ENCODE measurements around the gene INO80. TPM values are rescaled to one million over a fixed set of nuclear protein-coding genes. Genes with fewer than 3 reads are reported as not detected.

The INO80 gene
- total RNA-seq, 2 donors from 2014 or later = 9.4 to 16.4 TPM

- H3K36me3 ChIP-seq = peaks cover 32% of the 10 kb centered on the region
- no peak for TF ChIP-seq CTCF (IDR thresholded peaks at IDR 0.05)
These were observed 111.6 kb downstream of the INO80 start for GRCh38 chr15:41004490-41004889.

GRCh38 chr15:41001524-41002214, 114.4 kb downstream of the INO80 start:
- Histone ChIP-seq H3K27ac (no peak overlapping the region), H3K4me1 (no peaks in the 10 kb centered on the region), H3K27me3 (no peaks in the 10 kb centered on the region), H3K9me3 (no peaks in the 10 kb centered on the region), H3K36me3 (peaks cover 45% of the 10 kb centered on the region), H3K4me3 (no peak overlapping the region)
- no peak for TF ChIP-seq CTCF (IDR thresholded peaks at IDR 0.05)
- DNase-seq (ENCODE audit: low spot score) = no peak

More at GRCh38 chr15:41004490-41004889, 111.6 kb downstream of the INO80 start:
- no peaks in the 10 kb centered on the region for H3K4me1 ChIP-seq
- H3K27me3 ChIP-seq = no peaks in the 10 kb centered on the region
- no peak overlapping the region for H3K27ac ChIP-seq
- no peaks in the 10 kb centered on the region for H3K9me3 ChIP-seq
- no peak overlapping the region for H3K4me3 ChIP-seq
- DNase-seq (ENCODE audit: low spot score) = no peak

GRCh38 chr15:40999190-40999589, 116.9 kb downstream of the INO80 start:
- Histone ChIP-seq H3K27me3 (no peaks in the 10 kb centered on the region), H3K36me3 (peaks cover 56% of the 10 kb centered on the region), H3K4me3 (no peak overlapping the region), H3K27ac (no peak overlapping the region), H3K4me1 (no peaks in the 10 kb centered on the region), H3K9me3 (no peaks in the 10 kb centered on the region)
- TF ChIP-seq CTCF (IDR thresholded peaks at IDR 0.05) = no peak
- DNase-seq (ENCODE audit: low spot score) = no peak

DNA sequence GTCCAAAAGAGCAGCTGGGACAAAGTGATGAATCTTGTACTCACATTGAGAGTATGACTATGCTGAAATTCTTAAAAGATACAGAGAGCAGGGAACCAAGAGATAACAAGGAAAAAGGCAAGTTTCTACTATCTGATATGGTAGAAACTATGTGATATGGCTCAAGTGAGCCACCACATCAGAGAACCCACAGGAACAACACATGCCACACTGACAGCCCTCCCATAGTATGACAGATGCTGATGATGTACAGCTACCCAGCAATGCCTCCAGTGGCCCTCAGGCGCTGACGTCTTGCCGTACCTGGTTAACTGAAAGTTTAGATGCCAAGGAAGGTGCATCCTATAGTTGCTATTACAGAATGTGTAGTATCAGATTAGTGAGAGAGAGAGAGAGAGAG, 120.4 kb downstream of the INO80 start:
- Histone ChIP-seq H3K9me3 (no peaks in the 10 kb centered on the region), H3K36me3 (peaks cover 51% of the 10 kb centered on the region), H3K27ac (no peak overlapping the region), H3K4me1 (no peaks in the 10 kb centered on the region), H3K27me3 (no peaks in the 10 kb centered on the region), H3K4me3 (no peak overlapping the region)
- TF ChIP-seq CTCF (IDR thresholded peaks at IDR 0.05) = no peak
- no peak for DNase-seq (ENCODE audit: low spot score)

GRCh38 chr15:40992825-40993224, 123.3 kb downstream of the INO80 start:
- TF ChIP-seq CTCF (IDR thresholded peaks at IDR 0.05) = no peak
- H3K36me3 ChIP-seq = peaks cover 47% of the 10 kb centered on the region
- no peak for DNase-seq (ENCODE audit: low spot score)

GRCh38 chr15:40992241-40992741, 123.8 kb downstream of the INO80 start:
- Histone ChIP-seq H3K4me3 (no peak overlapping the region), H3K4me1 (no peaks in the 10 kb centered on the region), H3K36me3 (peaks cover 47% of the 10 kb centered on the region), H3K27me3 (no peaks in the 10 kb centered on the region), H3K9me3 (no peaks in the 10 kb centered on the region), H3K27ac (no peak overlapping the region)
- TF ChIP-seq CTCF (IDR thresholded peaks at IDR 0.05) = no peak
- DNase-seq (ENCODE audit: low spot score) = no peak

More at GRCh38 chr15:40992825-40993224, 123.3 kb downstream of the INO80 start:
- Histone ChIP-seq H3K9me3 (no peaks in the 10 kb centered on the region), H3K4me1 (no peaks in the 10 kb centered on the region), H3K27me3 (no peaks in the 10 kb centered on the region), H3K4me3 (no peak overlapping the region), H3K27ac (no peak overlapping the region)

Data from right atrium auricular region (tissue), 2 donors.